Activated naive CD8-positive, alpha-beta T cell treated with anti-CD3 and anti-CD28 coated beads, Interleukin-2, amount 50 U/mL, for 24 hours (primary cell): ENCODE measurements around the gene PSMB9.
"Not testable (repeated sequence)": the region's sequence is repeated elsewhere in the genome, so short reads cannot be mapped to it uniquely, and the experiment has no call there.

Experiments
- ATAC-seq: fragments of 150-1000 bp; cut with Tn5 transposase; one replicate; pipeline ENCODE4 v1.10.0; 2021
- DNase-seq: peaks from one replicate; pipeline ENCODE4 v3.0.0; 2021
- H3K27ac Mint-ChIP-seq: one replicate; pipeline ENCODE4 v1.8.0; 2021; ENCODE audit warnings: mild to moderate bottlenecking, mixed read lengths
- H3K27me3 Mint-ChIP-seq: one replicate; pipeline ENCODE4 v1.8.0; 2021; ENCODE audit warnings: mixed read lengths
- H3K36me3 Mint-ChIP-seq: one replicate; pipeline ENCODE4 v1.8.0; 2021; ENCODE audit warnings: low read depth, mixed read lengths
- H3K4me1 Mint-ChIP-seq: one replicate; pipeline ENCODE4 v1.8.0; 2021; ENCODE audit warnings: mixed read lengths
- H3K4me3 Mint-ChIP-seq: one replicate; pipeline ENCODE4 v1.8.0; 2021; ENCODE audit warnings: mild to moderate bottlenecking, moderate library complexity, mixed read lengths
- H3K9me3 Mint-ChIP-seq: one replicate; pipeline ENCODE4 v1.8.0; 2021; ENCODE audit warnings: mixed read lengths

PSMB9 gene

DNA sequence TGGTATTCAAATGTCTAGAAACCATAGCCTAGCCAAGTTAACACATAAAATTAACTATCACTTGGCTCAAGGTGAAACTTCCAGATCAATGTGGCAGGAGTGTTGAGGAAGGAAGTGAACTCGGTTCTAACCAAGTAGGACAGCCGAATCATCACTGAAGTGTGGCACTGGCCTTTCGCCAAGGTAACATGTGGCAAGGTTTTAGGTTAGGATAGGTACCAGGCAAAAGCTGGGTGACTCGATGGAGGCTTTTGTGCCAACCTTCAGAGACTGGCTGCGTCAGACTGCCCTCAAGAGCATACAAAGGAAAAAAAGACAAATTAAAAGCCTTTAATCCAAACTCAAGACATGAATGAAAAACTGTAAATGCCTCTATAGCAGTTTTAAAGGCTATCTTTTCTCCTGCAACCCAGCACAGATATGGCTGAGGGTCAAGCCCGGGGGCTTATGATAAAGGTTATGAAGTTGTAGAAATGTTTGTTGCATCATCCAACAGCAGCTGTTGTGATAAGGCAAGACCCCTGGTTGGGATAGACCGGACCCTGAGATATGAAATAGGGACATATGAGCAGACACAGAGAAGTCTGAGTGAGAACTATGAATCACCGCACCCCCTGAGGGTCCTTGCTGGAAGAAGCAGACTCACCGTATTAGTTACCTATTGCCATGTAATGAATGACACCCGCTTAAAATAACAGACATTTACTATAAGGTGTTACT is 11.9 kb downstream of the PSMB9 start:
- no peak for ATAC-seq
- Mint-ChIP-seq H3K27ac (peak overlapping the region; percentile 6), H3K27me3 (no peaks in the 10 kb centered on the region), H3K4me3 (no peak overlapping the region), H3K9me3 (no peaks in the 10 kb centered on the region), H3K4me1 (peaks cover 42% of the 10 kb centered on the region), H3K36me3 (peaks cover 12% of the 10 kb centered on the region)
- no peak for DNase-seq

DNA sequence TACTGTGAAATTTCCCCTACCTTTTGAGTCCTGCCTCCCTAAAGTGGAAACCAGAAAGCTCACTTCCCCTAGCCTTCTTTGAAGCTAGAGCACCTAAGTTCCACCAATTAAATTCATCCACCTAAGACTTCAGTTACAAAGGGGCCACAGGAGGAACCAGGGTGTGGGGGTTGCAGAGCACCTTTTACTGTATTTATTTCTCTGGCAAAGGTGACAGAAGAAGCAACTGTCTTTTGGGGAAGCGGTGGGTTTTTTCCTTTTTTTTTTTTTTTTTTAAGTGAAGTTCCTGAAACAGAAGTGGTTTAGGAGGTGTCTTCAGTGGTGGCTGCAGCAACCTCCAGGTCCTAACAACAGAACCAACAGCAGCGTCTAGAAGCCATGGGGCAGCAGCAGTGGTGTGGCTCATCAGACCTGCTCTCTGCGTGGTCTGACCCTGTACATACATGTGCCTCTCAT is 13.1 kb downstream of the PSMB9 start:
- Mint-ChIP-seq H3K9me3 (no peaks in the 10 kb centered on the region), H3K4me1 (peaks cover 39% of the 10 kb centered on the region), H3K27ac (peak overlapping the region; percentile 63), H3K27me3 (no peaks in the 10 kb centered on the region), H3K36me3 (peaks cover 4% of the 10 kb centered on the region), H3K4me3 (peak overlapping the region; percentile 15)
- ATAC-seq, result peak; percentile 45
- no peak for DNase-seq

DNA sequence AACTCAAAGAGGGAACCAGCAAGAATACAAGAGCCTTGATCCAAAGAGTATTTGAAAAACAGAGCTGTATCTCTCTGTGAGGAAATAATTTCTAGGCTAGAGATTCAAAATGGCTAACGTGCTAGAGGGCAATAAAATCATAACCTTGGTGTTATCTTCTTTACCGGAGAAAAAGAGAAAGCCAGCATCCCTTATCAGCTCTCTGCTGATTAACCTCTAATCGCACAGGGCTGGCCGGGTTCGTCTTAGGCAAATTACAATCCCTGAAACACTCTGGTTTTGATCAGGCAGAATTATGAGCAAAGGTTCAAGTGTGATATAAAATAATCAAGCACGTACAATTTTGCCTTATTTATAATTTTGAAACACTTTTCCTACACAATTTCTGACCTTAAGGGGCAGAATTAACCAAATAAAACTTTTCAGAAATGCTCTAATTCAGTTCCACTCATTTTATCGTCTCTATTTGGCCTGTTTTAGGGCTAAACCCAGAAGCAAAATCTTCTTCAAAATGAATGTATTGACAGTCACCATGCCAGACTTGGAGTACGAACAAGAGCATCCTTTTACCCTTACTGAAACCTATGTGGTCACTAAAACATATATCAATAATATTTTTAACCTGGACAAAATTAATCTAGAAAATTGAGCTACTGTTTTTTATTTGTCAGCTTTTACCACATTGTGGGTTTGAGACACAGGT is 13.7 kb downstream of the PSMB9 start:
- peaks cover 39% of the 10 kb centered on the region for H3K4me1 Mint-ChIP-seq
- DNase-seq (no peak), ATAC-seq (peak; percentile 31)
- no peaks in the 10 kb centered on the region for H3K27me3 Mint-ChIP-seq
- H3K36me3 Mint-ChIP-seq, result peaks cover 2% of the 10 kb centered on the region
- peak overlapping the region; percentile 15 for H3K4me3 Mint-ChIP-seq
- H3K27ac Mint-ChIP-seq, result peak overlapping the region; percentile 63
- H3K9me3 Mint-ChIP-seq, result no peaks in the 10 kb centered on the region

DNA sequence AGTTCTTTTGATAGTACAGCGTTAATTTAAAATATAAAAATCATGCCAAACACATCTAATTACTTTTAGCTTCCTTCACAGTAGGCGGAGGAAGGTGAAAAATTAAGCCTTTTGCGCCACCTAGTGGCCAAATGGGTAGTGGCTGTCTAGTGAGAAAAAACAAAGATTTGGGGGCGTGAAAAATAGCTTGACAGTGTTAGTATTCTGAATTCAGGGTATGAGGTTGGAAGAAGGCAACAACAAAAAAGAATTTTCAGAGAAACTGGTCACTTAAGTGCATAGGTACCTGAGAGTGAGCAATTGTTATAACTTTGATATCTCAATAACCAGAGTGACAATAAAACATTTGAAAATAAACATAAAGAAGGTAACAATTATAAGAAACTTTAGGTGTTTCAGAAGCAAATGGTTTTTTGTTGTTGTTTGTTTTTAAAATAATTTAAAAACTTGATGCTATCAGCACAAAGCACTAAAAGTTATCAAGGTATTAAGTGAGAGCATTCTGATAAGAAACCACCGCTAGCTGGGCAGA is 14.3 kb downstream of the PSMB9 start:
- no peak overlapping the region for H3K4me3 Mint-ChIP-seq
- DNase-seq (peak; percentile 88), ATAC-seq (peak; percentile 72)
- H3K4me1 Mint-ChIP-seq, result peaks cover 39% of the 10 kb centered on the region
- no peaks in the 10 kb centered on the region for H3K9me3 Mint-ChIP-seq
- peaks cover 2% of the 10 kb centered on the region for H3K36me3 Mint-ChIP-seq
- H3K27ac Mint-ChIP-seq, result peak overlapping the region; percentile 63
- H3K27me3 Mint-ChIP-seq, result no peaks in the 10 kb centered on the region

DNA sequence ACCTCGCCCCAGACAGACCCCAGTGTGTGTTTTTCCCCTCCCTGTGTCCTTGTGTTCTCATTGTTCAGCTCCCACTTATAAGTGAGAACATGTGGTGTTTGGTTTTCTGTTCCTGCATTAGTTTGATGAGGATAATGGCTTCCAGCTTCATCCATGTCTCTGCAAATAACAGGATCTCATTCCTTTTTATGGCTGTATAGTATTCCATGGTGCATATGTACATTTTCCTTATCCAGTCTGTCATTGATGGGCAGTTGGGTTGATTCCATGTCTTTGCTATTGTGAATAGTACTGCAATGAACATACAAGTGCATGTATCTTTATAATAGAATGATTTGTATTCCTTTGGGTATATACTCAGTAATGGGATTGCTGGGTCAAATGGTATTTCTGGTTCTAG is 20.0 kb downstream of the PSMB9 start:
- not testable (repeated sequence) for H3K36me3 Mint-ChIP-seq, H3K4me1 Mint-ChIP-seq, H3K9me3 Mint-ChIP-seq, H3K27me3 Mint-ChIP-seq, ATAC-seq, H3K27ac Mint-ChIP-seq, DNase-seq, H3K4me3 Mint-ChIP-seq

DNA sequence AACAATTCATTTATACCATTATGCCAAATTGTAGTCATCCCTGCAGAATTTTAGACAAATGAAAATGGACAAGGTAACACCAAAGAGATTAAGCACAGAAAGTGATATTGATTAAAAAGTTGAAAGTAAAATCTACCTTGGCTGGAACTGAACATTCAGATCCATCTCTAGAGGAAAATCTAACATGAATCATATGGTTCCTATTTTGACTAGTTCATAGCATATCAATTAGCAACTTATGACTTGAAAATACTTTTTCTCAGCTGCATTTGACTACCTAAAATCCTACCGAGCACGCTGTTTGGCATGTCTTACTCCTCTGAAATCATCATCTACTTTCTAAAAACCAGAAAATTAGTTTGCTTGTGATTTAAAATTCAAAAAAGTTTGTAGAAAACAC is 22.6 kb downstream of the PSMB9 start:
- peaks cover 2% of the 10 kb centered on the region for H3K4me1 Mint-ChIP-seq
- H3K36me3 Mint-ChIP-seq, result peaks cover 2% of the 10 kb centered on the region
- H3K27ac Mint-ChIP-seq, result no peak overlapping the region
- DNase-seq (no peak), ATAC-seq (no peak)
- no peaks in the 10 kb centered on the region for H3K9me3 Mint-ChIP-seq
- peaks cover 1% of the 10 kb centered on the region for H3K27me3 Mint-ChIP-seq
- no peak overlapping the region for H3K4me3 Mint-ChIP-seq

DNA sequence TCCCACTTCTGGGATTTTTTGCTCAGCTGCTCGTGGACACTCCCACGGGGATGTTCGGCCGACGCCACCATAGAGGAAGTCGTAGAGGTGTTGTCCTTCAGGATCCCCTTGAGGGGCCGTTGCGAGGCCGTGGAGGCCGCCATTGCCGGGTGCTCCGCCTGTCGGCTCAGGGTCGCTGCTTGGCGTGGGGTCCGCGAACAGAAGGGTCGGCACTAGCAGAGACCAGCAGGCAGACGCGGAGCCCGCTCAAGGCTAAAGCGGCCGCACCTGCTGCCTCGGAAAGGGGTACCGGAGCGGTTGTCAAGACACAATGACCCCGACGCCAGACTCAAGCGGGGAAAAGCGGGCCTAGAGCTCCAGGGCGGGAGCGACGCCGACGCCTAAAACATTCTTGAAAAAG is 25.7 kb downstream of the PSMB9 start:
- no peak overlapping the region for H3K4me3 Mint-ChIP-seq
- no peak for ATAC-seq
- H3K4me1 Mint-ChIP-seq, result peaks cover 18% of the 10 kb centered on the region

DNA sequence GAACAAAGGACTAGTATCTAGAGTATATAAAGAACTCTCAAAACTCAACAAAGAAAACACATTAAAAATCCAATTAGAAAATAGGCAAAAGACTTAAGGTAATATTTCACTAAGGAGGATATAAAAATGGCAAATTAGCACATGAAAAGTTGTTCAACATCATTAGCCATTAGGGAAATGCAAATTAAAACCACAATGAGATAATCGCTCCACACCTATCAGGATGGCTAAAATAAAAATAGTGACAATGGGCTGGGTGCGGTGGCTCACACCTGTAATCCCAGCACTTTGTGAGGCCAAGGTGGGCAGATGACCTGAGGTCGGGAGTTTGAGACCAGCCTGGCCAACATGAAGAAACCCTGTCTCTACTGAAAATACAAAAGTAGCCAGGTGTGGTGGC is 27.0 kb downstream of the PSMB9 start:
- H3K36me3 Mint-ChIP-seq, H3K27ac Mint-ChIP-seq, H3K9me3 Mint-ChIP-seq, ATAC-seq, H3K4me3 Mint-ChIP-seq, H3K27me3 Mint-ChIP-seq, DNase-seq: not testable (repeated sequence)
- H3K4me1 Mint-ChIP-seq, result peaks cover 20% of the 10 kb centered on the region

More for the DNA sequence above, 25.7 kb downstream of the PSMB9 start:
- Mint-ChIP-seq H3K27ac (no peak overlapping the region), H3K9me3 (no peaks in the 10 kb centered on the region), H3K27me3 (peaks cover 1% of the 10 kb centered on the region), H3K36me3 (peaks cover 2% of the 10 kb centered on the region)
- no peak for DNase-seq

DNA sequence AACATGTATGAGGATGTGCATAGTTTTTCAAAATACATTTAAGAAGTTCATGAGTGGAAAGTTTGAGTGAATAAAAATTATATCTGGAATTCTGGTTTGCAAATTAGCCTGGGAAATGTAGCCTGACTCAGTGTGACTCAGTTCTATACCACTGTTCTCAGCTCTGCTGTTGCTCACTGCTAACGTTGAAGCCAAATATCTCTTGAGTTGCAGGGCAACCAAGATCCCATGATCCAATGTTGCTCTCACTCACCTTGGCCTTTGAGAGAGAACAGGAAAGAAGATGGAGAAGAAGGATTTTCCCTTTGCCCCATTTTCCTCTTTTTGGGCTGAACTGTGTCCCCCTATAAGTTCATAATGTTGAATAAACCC is 28.9 kb downstream of the PSMB9 start:
- peak overlapping the region; percentile 55 for H3K27ac Mint-ChIP-seq
- ATAC-seq (peak; percentile 79), DNase-seq (no peak)
- H3K27me3 Mint-ChIP-seq, result peaks cover under 1% of the 10 kb centered on the region
- H3K36me3 Mint-ChIP-seq, result peaks cover 2% of the 10 kb centered on the region
- no peak overlapping the region for H3K4me3 Mint-ChIP-seq
- no peaks in the 10 kb centered on the region for H3K9me3 Mint-ChIP-seq
- H3K4me1 Mint-ChIP-seq, result peaks cover 21% of the 10 kb centered on the region

DNA sequence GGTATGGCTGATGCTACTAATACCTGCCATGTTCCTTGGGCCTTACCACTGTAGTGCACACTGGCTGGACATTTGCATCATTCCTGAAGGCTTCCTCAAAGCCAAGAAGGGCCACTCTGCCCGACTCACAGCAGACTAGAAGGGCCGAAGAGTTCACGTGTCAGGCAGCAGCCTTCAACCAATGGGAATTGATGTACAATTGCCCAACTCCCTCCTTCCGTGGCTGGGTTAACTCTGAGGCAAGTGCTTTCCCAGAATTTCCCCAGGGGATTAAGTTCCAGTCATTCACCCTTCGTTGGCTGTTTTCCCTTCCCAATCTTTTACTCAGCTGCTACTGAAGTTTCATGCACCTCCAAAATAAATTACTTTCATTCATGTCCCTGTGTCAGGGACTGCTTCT is 29.8 kb downstream of the PSMB9 start:
- Mint-ChIP-seq H3K36me3 (peaks cover 2% of the 10 kb centered on the region), H3K27ac (no peak overlapping the region), H3K9me3 (no peaks in the 10 kb centered on the region), H3K27me3 (no peaks in the 10 kb centered on the region), H3K4me3 (no peak overlapping the region), H3K4me1 (peaks cover 21% of the 10 kb centered on the region)
- ATAC-seq (no peak), DNase-seq (no peak)

DNA sequence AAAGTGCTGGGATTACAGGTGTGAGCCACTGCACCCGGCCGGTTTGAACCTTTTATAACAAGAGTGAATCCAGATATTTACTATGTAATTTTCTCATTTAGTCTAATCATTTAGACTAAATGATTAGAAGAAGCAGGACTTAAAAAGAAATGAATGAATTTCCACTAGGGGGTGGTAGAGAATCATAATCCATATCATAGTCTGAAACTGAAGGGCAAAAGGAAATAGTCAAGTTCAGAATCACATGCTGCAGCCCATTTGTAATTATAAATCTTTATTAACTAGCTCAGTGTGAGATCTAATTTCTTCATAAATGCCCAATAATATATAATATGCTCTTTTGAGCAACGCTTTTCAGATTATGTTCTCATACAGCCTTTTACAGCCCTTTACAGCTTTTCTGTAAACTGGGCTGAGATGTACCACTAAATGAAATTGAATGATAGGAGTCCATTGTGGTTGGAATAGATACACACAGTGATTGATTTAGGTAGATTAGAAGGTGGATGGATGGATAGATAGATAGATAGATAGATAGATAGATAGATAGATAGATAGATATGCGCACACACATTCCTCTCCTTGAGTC is 31.8 kb downstream of the PSMB9 start:
- no peak overlapping the region for H3K27ac Mint-ChIP-seq
- no peaks in the 10 kb centered on the region for H3K9me3 Mint-ChIP-seq
- H3K4me3 Mint-ChIP-seq, result no peak overlapping the region
- no peaks in the 10 kb centered on the region for H3K36me3 Mint-ChIP-seq
- H3K4me1 Mint-ChIP-seq, result peaks cover 21% of the 10 kb centered on the region
- H3K27me3 Mint-ChIP-seq, result no peaks in the 10 kb centered on the region
- ATAC-seq, result no peak
- DNase-seq, result no peak

DNA sequence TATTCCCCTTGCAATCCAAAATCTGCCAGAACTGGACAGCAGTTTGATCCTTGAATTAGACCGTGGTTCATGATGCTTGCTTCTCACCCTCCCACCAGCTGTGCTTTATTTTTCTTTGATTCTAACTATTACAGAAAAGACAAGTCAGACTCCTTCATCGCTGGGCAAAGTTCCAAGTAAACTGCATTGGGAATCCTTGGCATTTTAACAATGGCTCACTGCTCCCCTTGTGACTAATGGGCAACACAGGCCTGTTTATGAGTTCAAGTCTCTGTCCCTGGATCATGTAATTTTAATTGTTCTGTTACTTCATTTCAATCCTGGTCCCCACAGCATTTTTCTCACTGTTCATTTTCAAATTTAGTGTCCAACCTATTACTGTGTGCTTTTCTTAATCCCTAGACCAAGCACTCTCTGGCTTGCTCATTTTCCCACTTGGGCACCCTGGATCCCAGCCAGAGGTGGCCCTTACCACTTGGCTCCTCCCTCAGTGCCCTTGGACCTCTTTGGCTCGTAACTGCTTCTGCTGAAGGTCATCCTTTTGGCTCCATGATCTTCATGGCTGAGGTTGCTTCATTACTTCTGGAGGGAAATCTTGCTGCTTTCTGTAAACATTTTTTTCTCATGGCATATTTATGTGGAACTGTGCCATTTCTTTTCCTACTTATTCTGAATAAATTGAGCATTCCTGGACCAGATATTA is 32.8 kb downstream of the PSMB9 start:
- Mint-ChIP-seq H3K4me1 (peaks cover 17% of the 10 kb centered on the region), H3K27ac (no peak overlapping the region), H3K27me3 (no peaks in the 10 kb centered on the region), H3K9me3 (no peaks in the 10 kb centered on the region), H3K36me3 (no peaks in the 10 kb centered on the region), H3K4me3 (no peak overlapping the region)
- ATAC-seq, result no peak
- DNase-seq, result no peak

DNA sequence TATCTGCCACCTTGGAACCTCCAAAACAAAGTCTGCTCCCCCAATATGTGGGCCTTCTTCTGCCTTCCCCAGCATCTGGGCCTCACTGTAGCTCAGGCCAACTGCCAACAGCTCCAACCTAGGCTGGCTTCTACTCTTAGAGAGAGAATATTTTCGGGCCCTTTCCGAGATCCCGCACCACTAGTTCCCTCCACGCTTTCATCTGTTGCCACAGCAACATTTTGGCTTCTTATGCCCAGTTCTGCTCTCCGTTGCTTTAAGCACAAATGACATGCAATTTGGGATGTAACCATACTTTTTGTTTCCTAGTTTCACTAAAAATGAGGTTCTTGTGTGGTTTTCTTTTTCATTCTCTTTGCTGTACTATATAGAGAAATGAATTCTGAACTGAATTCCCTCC is 33.6 kb downstream of the PSMB9 start:
- Mint-ChIP-seq H3K27ac (no peak overlapping the region), H3K4me1 (peaks cover 11% of the 10 kb centered on the region), H3K36me3 (no peaks in the 10 kb centered on the region), H3K27me3 (no peaks in the 10 kb centered on the region), H3K4me3 (no peak overlapping the region), H3K9me3 (no peaks in the 10 kb centered on the region)
- no peak for DNase-seq
- no peak for ATAC-seq

DNA sequence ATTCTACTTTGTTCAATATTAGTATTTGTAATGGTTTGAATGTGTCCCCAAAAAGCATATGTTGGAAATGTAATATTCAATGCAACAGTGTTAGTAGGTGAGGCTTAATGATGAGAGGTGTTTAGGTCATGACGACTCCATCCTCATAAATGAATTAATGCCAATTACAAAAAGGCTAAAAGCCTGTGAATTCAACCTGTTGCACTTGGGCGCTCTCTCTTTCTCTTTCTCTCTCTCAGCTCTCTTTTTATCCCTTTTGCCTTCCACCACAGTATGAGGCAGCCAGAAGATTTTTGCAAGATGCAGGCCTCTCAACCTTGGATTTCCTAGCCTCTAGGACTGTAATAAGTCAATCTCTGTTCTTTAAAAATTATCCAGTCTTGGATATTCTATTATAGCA is 34.6 kb downstream of the PSMB9 start:
- H3K9me3 Mint-ChIP-seq, result no peaks in the 10 kb centered on the region
- no peak overlapping the region for H3K27ac Mint-ChIP-seq
- no peaks in the 10 kb centered on the region for H3K36me3 Mint-ChIP-seq
- ATAC-seq (no peak), DNase-seq (no peak)
- no peaks in the 10 kb centered on the region for H3K27me3 Mint-ChIP-seq
- H3K4me1 Mint-ChIP-seq, result peaks cover 6% of the 10 kb centered on the region
- H3K4me3 Mint-ChIP-seq, result no peak overlapping the region
